Stimulated activated CD4-positive, alpha-beta T cell treated with anti-CD3 and anti-CD28 coated beads, Interleukin-4, amount 100 ng/mL, for 1 hour (primary cell): ENCODE measurements around the gene GINS2.

Source experiments
- DNase-seq: peaks from one replicate; pipeline ENCODE4 v3.0.0-alpha.2; 2020

Gene GINS2

DNA sequence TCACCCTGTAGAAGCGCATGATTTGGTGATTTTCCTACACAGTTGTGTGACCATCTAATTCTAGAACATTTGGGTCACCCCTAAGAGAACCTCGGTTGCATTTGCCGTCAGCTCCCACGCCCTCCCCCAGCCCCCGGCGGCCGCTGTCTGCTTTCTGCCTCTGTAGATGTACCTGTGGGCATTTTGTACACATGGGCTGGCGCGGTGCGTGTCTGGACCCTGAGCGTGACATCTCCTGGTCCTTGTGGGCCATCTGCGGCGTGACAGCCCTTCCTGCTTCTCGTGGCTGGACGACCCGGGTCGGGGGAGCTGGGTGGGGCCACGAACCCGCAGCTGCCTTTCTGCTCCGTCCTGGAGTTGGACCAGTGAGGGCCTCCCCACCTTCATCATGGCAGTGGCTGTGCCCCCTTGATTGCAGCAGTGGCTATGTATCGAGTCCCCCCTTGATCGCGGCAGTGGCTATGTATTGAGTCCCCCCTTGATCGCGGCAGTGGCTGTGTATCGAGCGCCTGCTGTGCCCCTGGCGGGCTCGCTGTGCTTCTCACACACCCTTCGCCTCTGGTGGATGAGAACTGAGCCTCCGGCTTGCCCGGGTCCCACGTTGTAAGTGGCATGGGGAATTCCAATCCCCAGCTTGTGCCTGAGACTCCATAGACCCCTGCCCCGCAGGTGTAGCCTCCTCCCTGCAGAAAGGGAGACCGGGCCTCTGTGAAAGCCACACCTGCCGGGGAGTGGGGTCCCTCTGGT, 51.5 kb downstream of the GINS2 start:
- DNase-seq, result no peak

DNA sequence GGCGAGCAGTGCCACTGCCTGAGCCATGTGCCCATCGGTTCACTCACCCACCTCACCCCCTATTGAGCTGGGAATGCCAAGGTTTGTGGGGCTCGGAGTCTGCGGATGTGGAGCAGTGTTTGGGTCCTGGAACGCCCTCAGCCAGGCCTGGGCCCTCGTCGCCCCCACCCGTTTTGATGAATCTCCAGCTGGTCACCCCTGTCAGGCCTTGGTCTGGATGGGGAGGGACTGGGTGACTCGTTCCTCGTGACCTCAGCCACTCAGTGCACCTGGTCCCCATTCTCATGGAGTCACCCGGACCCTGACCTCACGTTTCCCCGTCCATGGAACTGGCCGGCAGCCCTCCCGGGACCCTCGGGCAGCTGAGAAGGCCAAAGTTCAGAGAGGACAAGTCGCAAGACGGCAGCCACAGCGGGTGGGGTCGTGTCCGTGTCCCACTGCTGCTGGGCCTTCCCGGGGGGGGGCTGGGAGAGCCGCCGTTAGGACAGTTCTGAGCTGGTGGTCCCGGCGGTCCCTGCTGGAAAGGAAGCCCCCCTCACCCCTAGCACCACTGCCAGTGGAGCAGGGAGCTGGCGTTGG, 52.4 kb downstream of the GINS2 start:
- no peak for DNase-seq

GRCh38 chr16:85635545-85636140, 53.1 kb downstream of the GINS2 start:
- no peak for DNase-seq

DNA sequence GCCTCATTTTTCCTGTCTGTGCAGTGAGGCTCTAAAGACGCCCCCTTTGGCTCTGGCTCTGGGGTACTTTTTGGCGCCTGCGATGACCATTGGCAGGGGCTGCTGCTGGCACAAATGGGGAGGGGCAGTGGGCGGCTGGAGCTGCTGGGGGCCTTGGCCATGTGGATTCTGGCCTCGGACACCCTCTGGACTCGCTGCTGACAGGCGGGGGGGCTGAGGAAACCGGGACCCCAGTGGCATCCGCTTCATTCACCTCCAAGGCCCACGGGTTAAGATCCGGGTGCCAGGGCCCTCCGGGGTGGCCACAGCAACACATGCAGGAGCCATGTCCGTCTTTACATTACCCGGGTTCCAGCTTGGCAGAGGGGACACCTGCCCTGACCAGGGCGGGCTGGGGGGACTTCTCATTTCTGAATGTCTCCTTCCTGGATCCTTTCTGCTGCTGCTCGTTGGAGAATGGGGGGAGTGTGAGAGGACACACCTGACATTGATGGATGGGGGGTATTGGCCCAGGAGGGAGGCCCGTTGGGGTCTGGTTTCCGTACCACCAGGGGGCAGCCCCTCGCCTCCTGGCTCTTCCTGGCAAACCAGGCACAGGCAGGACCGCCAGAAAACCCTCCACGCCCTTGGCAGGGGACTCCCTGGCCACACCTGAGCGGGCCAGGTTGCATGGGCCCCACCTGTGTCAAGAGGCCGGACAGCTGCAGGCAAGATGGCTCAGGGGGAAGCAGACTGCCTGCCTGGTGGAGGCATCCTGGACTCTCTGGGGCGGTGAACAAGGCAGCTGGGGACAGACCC, 53.8 kb downstream of the GINS2 start:
- no peak for DNase-seq

GRCh38 chr16:85633888-85634287, 54.9 kb downstream of the GINS2 start:
- no peak for DNase-seq

- DNase-seq, result no peak
Observed at GRCh38 chr16:85633438-85633743, 55.4 kb downstream of the GINS2 start.

GRCh38 chr16:85632709-85633437, 55.9 kb downstream of the GINS2 start:
- DNase-seq, result no peak

DNA sequence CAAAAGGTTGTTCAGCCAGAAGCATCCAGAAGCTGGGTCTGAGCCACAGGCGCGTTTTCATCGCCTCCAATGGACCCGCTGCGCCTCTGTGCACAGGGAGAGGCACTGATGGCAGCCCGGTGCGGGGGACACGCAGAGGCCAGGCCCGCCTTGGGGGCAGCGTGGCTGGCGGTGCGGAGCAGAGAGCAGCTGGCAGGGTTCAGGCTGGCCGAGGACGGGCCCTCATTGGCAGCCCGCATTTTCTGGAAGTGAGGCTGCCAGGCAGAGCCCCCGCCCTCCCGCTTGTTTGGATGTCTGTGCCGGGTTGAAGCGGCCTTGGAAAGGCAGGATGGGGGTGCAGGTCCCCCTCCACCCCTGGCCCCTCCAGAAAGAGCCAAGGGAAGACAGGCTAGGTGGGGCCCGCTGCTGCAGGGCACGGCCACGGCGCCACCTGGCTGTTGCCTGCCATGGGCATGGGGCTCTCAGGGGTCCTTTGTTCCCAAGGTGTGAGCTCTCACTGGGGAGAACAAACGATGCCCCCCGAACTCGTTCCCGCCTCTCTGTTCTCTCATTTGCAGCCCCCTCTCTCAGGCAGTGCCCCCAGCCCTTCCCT, 56.9 kb downstream of the GINS2 start:
- no peak for DNase-seq

DNA sequence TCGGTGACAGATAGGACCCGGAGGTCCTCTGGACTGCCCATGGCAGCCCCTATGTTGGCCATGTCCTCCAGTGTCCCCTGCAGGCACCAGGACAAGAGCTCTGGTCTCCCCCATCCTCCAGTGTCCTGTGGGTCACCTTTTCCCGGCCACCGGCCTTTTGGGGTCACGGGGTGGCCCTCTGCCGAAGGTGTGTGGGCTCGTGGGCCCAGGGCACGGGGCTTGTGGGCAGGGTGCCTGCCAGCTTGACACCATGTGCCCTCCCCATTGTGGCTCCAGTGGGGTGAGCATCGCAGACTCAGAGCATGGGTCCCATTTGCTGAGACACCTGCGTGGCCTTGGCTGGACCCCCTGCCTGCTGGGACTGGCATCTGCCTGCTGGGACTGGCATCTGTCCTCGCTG, 57.5 kb downstream of the GINS2 start:
- no peak for DNase-seq

- no peak for DNase-seq
Observed at GRCh38 chr16:85629853-85630252, 58.9 kb downstream of the GINS2 start.

- DNase-seq, result no peak
Observed at GRCh38 chr16:85629326-85629725, 59.4 kb downstream of the GINS2 start.

GRCh38 chr16:85628645-85629044, 60.1 kb downstream of the GINS2 start:
- DNase-seq, result no peak

DNA sequence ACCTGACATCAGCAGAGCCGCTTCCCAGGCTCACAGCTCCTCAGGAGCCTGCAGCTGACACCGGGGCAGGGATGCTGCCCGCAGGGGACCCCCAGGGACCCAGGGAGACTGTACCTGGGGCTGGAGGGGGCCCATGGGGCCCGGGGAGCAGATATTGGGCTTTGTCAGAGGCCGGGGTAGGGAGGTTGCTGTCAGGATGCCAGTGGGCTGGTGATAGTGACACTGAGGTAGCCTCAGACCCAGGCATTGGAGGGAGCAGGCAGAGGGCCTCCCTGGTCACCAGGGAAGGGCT, 60.5 kb downstream of the GINS2 start:
- no peak for DNase-seq

DNA sequence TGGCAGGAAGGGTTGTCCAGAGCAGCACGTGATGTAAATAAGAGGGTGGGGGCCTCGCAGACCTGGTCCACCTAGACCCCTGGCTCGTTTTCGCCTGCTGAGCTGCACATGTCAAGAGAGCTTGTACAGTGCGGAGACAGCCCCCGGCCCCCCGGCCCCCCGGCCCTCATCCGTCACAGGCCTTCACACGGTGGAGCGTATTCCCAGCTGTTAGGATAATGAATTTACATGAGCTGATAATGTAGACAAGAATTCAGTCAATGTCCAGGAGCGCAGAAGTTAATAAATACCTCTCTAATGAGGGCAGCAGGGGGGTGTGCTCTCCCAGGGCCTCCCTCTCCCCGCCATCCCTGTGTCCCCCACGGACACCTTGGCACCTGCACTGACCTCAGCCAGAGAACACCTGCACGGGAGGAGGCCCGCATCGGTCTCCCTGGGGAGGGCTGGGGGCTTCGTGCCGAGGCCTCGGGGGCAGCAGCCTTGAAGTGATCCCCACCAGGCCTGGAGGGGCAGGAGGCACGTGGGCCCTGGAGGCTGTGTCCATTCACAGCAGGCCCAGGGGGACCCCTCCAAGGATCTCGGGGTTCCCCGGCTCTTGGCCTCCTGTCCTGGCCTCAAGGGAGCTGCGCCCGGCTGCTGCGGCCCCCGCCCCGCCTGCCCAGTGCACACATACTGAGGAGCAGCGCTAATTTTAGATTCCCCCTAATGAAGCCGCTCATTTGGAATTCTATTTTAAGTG, 61.1 kb downstream of the GINS2 start:
- no peak for DNase-seq

DNA sequence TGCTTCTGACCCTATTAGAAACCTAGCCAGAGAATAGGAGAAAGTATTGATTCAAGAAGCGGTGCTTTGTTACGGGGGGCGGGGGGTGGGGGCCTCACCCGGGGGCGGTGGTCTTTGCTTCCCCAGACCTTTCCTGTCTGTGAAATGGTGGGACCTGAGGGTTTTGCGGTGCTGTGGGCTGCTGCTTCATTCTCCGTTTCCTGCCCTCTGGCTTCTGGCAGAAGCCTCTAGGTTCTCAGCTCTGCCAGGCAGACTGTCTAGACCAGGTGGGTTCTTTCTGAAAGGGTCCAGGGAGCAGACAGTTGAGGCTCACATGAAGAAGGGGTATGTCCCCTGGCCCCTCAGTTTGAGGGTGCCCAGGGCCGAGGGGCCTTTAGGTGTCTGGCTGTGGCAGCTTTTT, 61.7 kb downstream of the GINS2 start:
- no peak for DNase-seq
